ENCODE results near the gene PALD1. TPM values are rescaled to one million over a fixed set of nuclear protein-coding genes. Genes with fewer than 3 reads are reported as not detected.

PALD1 gene
- total and polyA plus RNA-seq, 9 of the 15 experiments (the other 6 are each of a cell fraction or from before 2014, with no cell fraction given), result 0.03 to 0.29 (median 0.09) TPM; not detected in 2

GRCh38 chr10:70590655-70591416, 112.3 kb downstream of the PALD1 start (continued):
- no peak for TF ChIP-seq SFPQ (IDR thresholded peaks at IDR 0.05; ENCODE audit: low read depth, low read length)
- peak; percentile 98 for TF ChIP-seq ZNF76 (CRISPR knock-in tag; IDR thresholded peaks at IDR 0.05; ENCODE audit: borderline replicate concordance)
- TF ChIP-seq NFYB (IDR thresholded peaks at IDR 0.05; ENCODE audit: extremely low read depth, insufficient read length), result no peak
- TF ChIP-seq ZNF134 (CRISPR knock-in tag; conservative IDR thresholded peaks at IDR 0.05), result peak; percentile 88
- TF ChIP-seq POLR2A (conservative IDR thresholded peaks at IDR 0.05), result no peak
- peak; percentile 96 for TF ChIP-seq MECOM (CRISPR knock-in tag; IDR thresholded peaks at IDR 0.05)
- no peak for TF ChIP-seq MAFK (IDR thresholded peaks at IDR 0.05; ENCODE audit: low read length)
- no peak for TF ChIP-seq ZNF217 (CRISPR knock-in tag; IDR thresholded peaks at IDR 0.05)
- TF ChIP-seq MYBL2 (IDR thresholded peaks at IDR 0.05; ENCODE audit: low read depth), result no peak
- TF ChIP-seq MYBL2 (CRISPR knock-in tag; IDR thresholded peaks at IDR 0.05; ENCODE audit: borderline replicate concordance), result no peak
- no peak for TF ChIP-seq HMGXB4 (CRISPR knock-in tag; IDR thresholded peaks at IDR 0.05)
- peak; percentile 65 for TF ChIP-seq ZNF3 (CRISPR knock-in tag; IDR thresholded peaks at IDR 0.05)
- no peak for TF ChIP-seq KDM4B (IDR thresholded peaks at IDR 0.05; ENCODE audit: borderline replicate concordance in 2 of 2, low read depth in 1 of 2)
- TF ChIP-seq, protein P1, sequence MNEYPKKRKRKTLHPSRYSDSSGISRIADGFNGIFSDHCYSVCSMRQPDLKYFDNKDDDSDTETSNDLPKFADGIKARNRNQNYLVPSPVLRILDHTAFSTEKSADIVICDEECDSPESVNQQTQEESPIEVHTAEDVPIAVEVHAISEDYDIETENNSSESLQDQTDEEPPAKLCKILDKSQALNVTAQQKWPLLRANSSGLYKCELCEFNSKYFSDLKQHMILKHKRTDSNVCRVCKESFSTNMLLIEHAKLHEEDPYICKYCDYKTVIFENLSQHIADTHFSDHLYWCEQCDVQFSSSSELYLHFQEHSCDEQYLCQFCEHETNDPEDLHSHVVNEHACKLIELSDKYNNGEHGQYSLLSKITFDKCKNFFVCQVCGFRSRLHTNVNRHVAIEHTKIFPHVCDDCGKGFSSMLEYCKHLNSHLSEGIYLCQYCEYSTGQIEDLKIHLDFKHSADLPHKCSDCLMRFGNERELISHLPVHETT (CRISPR knock-in tag; conservative IDR thresholded peaks at IDR 0.05 in 1 of 2, IDR thresholded peaks at IDR 0.05 in 1 of 2), result peak in 1 of 2 experiments; percentile 98; a peak in 2 of 4 replicates
- TF ChIP-seq ZNF561 (CRISPR knock-in tag; conservative IDR thresholded peaks at IDR 0.05), result peak; percentile 91
- TF ChIP-seq, protein P2, sequence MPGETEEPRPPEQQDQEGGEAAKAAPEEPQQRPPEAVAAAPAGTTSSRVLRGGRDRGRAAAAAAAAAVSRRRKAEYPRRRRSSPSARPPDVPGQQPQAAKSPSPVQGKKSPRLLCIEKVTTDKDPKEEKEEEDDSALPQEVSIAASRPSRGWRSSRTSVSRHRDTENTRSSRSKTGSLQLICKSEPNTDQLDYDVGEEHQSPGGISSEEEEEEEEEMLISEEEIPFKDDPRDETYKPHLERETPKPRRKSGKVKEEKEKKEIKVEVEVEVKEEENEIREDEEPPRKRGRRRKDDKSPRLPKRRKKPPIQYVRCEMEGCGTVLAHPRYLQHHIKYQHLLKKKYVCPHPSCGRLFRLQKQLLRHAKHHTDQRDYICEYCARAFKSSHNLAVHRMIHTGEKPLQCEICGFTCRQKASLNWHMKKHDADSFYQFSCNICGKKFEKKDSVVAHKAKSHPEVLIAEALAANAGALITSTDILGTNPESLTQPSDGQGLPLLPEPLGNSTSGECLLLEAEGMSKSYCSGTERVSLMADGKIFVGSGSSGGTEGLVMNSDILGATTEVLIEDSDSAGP (CRISPR knock-in tag; IDR thresholded peaks at IDR 0.05), result no peak
- TF ChIP-seq SOX6 (IDR thresholded peaks at IDR 0.05), result no peak
- TF ChIP-seq NFIX (CRISPR knock-in tag; IDR thresholded peaks at IDR 0.05; ENCODE audit: low read depth), result peak; percentile 67
- no peak for TF ChIP-seq SIRT6 (IDR thresholded peaks at IDR 0.05; ENCODE audit: low read depth, low read length)
- TF ChIP-seq XRCC5 (IDR thresholded peaks at IDR 0.05; ENCODE audit: low read depth, low read length), result no peak
- no peak for TF ChIP-seq NONO (IDR thresholded peaks at IDR 0.05; ENCODE audit: low read depth in 2 of 2, low read length in 1 of 2)
